Measurements from ENCODE around the gene BAD.

GRCh38 chr11:64241491-64242374 is 42.7 kb downstream of the BAD start:
- TF ChIP-seq POLR2AphosphoS5 (IDR thresholded peaks at IDR 0.05), result peak; percentile 80
- TF ChIP-seq POLR2A (IDR thresholded peaks at IDR 0.05), result peak; percentile 95
